ENCODE data around the gene PIEZO2. TPM values are rescaled to one million over a fixed set of nuclear protein-coding genes. Genes with fewer than 3 reads are reported as not detected.

PIEZO2 gene
- total RNA-seq, 1 donor from 2014 or later: 134 TPM

DNA sequence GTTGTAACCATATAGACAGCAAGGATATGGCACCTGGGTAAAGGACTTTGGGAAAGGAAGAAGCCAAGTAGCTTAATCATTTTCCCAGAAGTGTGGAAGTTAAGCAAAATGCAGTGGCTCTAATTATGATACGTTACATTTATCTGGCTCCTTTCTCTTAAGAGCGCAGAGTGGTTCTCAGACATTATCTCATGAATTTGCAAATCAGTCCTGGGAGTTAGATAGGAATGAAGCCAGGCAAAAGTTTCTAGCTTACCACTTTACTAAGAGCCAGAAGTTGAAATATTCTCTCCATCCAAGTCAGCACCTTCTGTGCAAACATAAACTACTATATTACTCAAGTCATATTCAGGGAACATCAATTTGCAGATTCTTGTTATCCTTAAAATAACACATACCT is 10.9 kb upstream of the PIEZO2 start:
- H3K4me1 Mint-ChIP-seq (ENCODE audit: unreplicated experiment): peaks cover 16% of the 10 kb centered on the region
- no peaks in the 10 kb centered on the region for H3K9me3 Mint-ChIP-seq (ENCODE audit: unreplicated experiment)
- H3K4me3 Mint-ChIP-seq (ENCODE audit: unreplicated experiment): no peak overlapping the region
- TF ChIP-seq, protein P1, sequence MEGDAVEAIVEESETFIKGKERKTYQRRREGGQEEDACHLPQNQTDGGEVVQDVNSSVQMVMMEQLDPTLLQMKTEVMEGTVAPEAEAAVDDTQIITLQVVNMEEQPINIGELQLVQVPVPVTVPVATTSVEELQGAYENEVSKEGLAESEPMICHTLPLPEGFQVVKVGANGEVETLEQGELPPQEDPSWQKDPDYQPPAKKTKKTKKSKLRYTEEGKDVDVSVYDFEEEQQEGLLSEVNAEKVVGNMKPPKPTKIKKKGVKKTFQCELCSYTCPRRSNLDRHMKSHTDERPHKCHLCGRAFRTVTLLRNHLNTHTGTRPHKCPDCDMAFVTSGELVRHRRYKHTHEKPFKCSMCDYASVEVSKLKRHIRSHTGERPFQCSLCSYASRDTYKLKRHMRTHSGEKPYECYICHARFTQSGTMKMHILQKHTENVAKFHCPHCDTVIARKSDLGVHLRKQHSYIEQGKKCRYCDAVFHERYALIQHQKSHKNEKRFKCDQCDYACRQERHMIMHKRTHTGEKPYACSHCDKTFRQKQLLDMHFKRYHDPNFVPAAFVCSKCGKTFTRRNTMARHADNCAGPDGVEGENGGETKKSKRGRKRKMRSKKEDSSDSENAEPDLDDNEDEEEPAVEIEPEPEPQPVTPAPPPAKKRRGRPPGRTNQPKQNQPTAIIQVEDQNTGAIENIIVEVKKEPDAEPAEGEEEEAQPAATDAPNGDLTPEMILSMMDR (IDR thresholded peaks at IDR 0.05): no peak
- no peak overlapping the region for H3K27ac Mint-ChIP-seq (ENCODE audit: unreplicated experiment)
- no peaks in the 10 kb centered on the region for H3K36me3 Mint-ChIP-seq (ENCODE audit: unreplicated experiment)
- DNase-seq (ENCODE audit: extremely low spot score, unreplicated experiment): no peak
- no peaks in the 10 kb centered on the region for H3K27me3 Mint-ChIP-seq (ENCODE audit: unreplicated experiment)

DNA sequence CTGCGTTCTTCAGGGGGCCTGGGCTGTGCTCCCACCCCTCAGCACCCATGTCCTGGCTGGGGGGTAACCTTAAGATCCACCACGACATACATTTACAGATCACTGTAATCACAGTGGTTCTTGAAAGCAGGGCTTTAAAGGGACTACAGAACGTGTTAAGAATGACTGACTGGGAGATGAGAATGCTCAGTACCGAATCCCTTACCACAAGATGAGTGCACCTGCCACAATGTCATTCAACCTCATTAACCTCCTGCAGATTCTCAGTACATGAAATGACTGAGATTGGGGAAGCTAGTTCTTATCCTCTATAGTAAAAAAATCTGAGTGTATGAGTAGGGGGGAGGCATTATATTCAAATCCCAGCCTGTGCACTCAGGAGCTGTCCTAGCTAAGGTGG is 10.5 kb upstream of the PIEZO2 start:
- TF ChIP-seq, protein P1 (IDR thresholded peaks at IDR 0.05): no peak
- H3K27me3 Mint-ChIP-seq (ENCODE audit: unreplicated experiment): no peaks in the 10 kb centered on the region

DNA sequence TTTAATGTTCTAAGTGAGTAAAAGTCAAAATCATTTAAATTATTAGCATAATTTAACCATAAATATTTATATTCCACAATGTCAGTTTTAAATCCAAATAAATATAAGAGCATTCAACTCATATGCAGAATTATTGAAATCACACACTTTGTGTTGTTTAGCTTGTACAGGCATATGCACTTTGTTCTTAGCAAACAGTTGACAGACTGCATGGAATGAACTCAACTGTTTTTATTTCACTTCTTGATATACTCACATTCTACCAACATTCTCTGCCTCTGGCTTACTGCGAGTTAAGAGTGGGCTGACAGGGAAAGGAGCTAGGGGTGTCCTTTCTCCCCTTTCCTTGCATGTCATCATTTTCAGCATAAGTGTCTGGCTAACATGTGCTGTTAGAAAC is 7.6 kb upstream of the PIEZO2 start:
- TF ChIP-seq, protein P1 (IDR thresholded peaks at IDR 0.05): no peak
- H3K4me3 Mint-ChIP-seq (ENCODE audit: unreplicated experiment): no peak overlapping the region

More for the DNA sequence above, 10.5 kb upstream of the PIEZO2 start:
- Mint-ChIP-seq H3K36me3 (ENCODE audit: unreplicated experiment) (no peaks in the 10 kb centered on the region), H3K4me3 (ENCODE audit: unreplicated experiment) (no peak overlapping the region), H3K27ac (ENCODE audit: unreplicated experiment) (no peak overlapping the region), H3K9me3 (ENCODE audit: unreplicated experiment) (no peaks in the 10 kb centered on the region), H3K4me1 (ENCODE audit: unreplicated experiment) (peaks cover 16% of the 10 kb centered on the region)
- no peak for DNase-seq (ENCODE audit: extremely low spot score, unreplicated experiment)

DNA sequence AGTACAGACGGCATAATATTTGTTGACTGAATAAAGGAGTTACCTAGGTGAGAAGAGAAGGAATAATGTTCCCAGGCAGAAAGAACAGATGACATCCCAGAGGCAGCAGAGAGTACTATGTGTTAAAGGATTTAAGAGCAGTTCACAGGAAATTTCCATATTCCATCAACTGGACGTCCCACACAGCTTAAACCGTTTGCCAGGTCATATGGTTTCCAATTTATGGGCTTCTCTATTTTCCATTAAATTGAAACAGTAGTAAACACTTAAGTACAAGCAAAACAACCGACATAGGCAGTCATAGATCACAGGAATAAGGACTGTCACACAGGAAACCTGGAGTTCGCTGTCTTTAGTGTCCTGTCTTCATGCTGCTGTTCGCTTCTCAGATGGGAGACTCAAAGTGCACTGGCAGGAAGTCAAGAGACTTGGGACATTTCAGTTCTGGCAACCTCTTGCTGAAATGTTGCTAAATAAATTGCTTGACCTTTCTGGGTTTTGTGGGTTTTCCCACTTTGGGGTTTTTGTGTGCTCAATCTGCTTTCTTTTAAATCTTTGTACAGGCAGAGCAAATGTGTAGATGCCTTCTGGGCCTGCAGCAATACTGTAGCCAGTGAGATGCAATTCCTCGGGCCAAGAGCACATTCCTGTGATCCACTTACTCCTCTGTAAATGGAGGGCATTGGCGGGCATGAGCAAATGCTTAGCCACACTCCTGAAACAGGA is 5.8 kb upstream of the PIEZO2 start:
- Mint-ChIP-seq H3K27me3 (ENCODE audit: unreplicated experiment) (no peaks in the 10 kb centered on the region), H3K36me3 (ENCODE audit: unreplicated experiment) (no peaks in the 10 kb centered on the region), H3K4me1 (ENCODE audit: unreplicated experiment) (peaks cover 12% of the 10 kb centered on the region), H3K27ac (ENCODE audit: unreplicated experiment) (no peak overlapping the region), H3K4me3 (ENCODE audit: unreplicated experiment) (no peak overlapping the region), H3K9me3 (ENCODE audit: unreplicated experiment) (no peaks in the 10 kb centered on the region)
- no peak for DNase-seq (ENCODE audit: extremely low spot score, unreplicated experiment)
- TF ChIP-seq, protein P1 (IDR thresholded peaks at IDR 0.05): no peak

More for the DNA sequence above, 7.6 kb upstream of the PIEZO2 start:
- Mint-ChIP-seq H3K36me3 (ENCODE audit: unreplicated experiment) (no peaks in the 10 kb centered on the region), H3K27me3 (ENCODE audit: unreplicated experiment) (no peaks in the 10 kb centered on the region), H3K4me1 (ENCODE audit: unreplicated experiment) (peaks cover 9% of the 10 kb centered on the region), H3K27ac (ENCODE audit: unreplicated experiment) (no peak overlapping the region), H3K9me3 (ENCODE audit: unreplicated experiment) (no peaks in the 10 kb centered on the region)
- DNase-seq (ENCODE audit: extremely low spot score, unreplicated experiment): no peak

DNA sequence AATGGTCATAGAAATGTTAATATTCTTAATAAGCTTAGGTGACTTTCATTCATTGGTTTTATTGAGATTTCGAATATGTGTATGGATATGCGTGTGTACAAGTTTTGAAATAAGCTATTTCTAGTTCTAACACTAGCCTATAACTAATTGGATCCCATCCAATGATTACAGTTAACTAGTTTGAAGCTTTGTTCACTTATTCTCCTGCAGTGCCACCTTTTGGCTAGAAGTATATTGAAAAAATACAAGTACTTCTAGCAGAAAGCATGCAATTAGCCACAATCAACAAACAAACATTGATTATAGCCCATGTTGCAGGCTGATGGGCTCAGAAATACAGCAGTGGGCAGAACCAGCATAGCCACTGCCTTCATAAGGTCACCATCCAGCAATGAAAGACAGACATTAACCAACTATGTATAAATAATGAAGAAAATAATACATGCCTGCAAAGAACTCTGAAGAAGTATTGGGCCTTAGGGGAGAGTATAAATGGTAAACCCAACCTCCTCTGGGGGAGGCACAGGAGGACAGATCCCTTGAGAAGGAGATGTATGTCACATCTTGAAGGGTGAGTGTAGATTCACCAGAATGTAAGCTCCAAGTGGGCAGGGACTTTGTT is 5.1 kb upstream of the PIEZO2 start:
- no peak for DNase-seq (ENCODE audit: extremely low spot score, unreplicated experiment)
- H3K36me3 Mint-ChIP-seq (ENCODE audit: unreplicated experiment): no peaks in the 10 kb centered on the region
- no peak overlapping the region for H3K4me3 Mint-ChIP-seq (ENCODE audit: unreplicated experiment)
- no peak overlapping the region for H3K27ac Mint-ChIP-seq (ENCODE audit: unreplicated experiment)
- TF ChIP-seq, protein P1 (IDR thresholded peaks at IDR 0.05): peak; percentile 79
- H3K4me1 Mint-ChIP-seq (ENCODE audit: unreplicated experiment): peaks cover 17% of the 10 kb centered on the region
- no peaks in the 10 kb centered on the region for H3K9me3 Mint-ChIP-seq (ENCODE audit: unreplicated experiment)
- no peaks in the 10 kb centered on the region for H3K27me3 Mint-ChIP-seq (ENCODE audit: unreplicated experiment)
